MV-4-11 (cell line): ENCODE results near the gene ASS1.
"Not testable (repeated sequence)": the region's sequence is repeated elsewhere in the genome, so short reads cannot be mapped to it uniquely, and the experiment has no call there.

Experiments used
- DNase-seq: peaks from one replicate; lab custom pipeline; 2025; lab: John Stamatoyannopoulos, UW

ASS1 gene

DNA sequence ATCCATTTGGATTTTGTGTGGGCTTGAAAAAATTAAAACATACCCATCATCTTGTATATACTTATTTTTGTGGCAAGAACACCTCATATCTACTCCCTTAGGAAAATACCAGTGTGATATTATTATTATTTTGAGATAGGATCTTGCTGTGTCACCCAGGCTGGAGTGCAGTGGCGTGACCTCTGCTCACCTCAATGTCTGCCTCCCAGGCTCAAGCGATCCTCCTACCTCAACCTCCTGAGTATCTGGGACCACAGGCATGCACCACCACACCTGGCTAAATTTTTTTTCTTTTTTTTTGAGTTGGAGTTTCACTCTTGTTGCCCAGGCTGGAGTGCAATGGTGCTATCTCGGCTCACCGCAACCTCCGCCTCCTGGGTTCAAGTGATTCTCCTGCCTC is 10.1 kb upstream of the ASS1 start:
- not testable (repeated sequence) for DNase-seq

GRCh38 chr9:130437011-130437789 is 7.6 kb upstream of the ASS1 start:
- no peak for DNase-seq

DNA sequence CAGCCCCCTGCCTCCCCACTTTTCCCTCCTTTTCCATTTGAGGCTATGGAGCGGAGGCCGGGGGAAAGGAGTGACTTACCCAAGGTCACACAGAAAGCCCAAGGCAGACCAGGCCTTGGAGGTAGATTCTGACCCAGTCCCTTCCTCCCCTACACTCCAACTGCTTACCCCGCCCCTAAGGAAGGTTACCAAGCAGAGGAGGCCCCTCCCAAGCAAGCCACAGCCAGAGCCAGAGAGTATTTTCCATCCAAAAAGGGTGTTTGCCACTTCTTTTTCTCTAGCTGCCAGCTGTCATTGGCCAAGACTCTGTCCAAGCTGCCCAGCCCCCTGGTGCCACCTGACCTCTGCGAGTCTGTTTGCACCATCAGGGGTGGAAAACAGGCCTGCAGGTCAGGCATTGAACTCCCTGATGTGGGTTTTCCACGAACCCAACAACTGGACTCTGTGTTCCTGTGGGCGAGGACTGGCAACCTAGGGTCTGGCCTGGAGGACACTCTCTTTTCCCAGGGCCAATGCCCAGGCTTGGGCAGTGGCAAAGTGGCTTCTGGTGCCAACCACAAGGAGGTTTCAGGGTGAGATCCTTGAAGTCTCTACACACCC is 6.3 kb upstream of the ASS1 start:
- no peak for DNase-seq

DNA sequence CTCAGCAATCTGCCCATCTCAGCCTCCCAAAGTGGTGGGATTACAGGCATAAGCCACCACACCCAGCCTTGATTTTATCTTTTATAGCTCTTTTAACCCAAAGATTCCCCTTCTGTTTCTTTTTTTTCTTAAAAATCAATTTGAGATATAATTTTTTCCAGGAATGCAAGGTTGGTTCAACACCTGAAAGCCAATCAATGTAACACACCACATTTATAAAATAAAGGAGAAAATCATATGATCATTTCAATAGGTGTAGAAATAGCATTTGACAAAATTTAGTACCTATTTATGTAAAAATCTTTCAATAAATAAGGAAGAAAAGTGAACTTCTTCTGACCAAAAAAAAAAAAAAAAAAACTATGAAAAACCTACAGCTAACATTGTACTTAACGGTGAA is 3.7 kb upstream of the ASS1 start:
- no peak for DNase-seq

GRCh38 chr9:130442746-130443455 is 1.9 kb upstream of the ASS1 start:
- no peak for DNase-seq

- DNase-seq, result no peak
These were observed 1.3 kb upstream of the ASS1 start for GRCh38 chr9:130443456-130443801.

DNA sequence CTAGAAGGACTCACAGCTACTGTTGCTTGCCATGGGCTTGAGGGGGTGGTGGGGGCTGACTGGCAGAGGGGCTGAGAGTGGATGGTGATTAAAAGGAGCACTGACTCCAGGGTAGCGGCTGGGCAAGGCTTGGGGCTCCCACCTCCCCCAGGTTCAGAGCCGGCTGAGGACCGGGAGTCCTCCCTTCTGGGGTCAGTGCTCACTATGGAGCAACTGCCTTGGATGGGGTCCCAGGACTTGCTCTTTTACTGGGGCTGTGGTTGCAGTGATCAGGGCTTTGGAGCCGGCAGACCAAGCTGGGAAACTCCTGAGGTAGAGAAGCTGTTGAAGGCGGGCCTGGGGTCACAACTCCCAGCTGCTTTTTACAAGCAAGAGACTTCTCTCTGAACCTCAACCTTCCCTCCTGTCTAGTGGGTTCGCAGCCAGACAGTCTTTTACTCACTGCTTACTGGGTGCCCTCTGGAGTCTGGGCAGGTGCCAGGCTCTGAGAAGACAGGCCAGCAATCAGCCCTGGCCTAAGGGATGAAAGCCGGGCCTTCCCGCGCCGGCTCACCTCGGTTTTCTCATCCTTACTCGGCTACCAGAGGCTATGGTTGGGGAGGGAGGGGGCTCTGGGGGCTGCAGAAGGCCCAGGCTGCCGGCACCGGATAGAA is 795 bp upstream of the ASS1 start:
- DNase-seq, result no peak

DNA sequence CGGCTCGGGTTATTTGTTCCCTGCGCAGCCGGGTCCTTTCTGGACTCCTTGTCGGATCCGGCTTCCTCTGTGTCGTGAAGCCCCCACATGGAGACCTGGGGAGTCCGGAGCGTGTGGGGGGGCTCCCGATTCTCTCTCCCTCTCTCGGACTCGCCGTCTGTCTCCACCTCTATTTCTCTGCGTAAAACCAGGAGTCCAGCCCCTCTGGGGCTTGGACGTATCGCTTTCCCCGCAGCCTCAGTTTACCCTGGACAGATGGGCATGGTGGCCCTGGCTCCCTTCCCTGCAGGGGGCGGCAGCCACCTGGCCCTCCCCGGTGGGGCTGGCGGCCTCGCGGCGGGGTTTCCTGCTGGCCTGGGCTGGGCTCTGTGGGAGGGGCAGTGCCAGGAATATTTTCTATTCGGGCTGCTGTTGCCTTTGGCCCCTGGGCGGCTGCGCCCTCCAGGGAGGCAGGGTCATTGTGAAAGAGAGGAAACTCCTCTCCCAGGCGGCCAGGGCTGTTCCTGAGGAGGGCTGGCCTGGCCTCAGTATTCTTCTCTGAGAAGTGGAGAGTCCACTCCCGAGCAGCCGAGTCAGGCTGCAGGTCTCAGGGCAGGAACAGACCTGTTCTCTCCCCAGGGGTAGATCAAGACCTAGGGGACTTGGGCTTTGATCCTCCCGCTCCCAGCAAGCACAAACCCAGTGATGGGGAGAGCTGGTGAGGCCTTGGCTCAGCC is 665 bp downstream of the ASS1 start:
- DNase-seq, result peak; percentile 46

DNA sequence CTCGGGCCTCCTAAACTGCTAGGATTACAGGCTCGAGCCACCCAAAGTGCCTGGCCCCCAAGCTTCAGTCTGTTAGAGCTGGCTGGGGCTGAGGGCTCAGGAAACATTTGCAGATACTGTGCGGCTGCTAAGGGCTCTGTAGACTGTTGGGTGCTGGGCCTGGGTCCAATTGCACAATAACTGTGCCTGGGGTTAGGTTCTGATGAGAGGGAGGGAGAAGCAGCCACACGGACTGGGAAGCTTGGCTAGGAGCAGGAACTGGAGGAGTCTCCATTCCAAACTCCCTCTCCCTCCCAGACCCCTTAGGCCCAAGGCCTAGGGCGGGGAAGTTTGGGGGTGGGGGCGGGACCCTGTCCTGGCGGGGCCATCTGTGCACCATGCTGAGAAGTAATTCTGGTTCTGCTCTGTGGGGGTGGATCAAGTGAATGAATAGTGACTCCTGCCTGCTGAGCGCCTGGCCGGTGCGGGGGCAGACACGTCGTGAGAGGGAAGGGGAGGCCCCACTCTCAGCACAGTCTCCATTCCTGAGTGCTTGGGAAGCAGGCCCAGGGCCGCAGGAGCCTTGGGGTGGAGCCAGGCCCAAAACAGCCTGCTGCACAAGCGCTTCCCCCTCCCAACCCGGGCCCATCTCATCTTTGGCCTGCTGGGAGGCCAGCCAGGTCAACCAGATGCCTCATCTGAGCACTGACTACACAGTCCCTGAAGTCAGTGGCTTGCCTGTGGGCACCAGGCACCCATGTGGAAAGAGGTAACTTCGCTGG is 1.5 kb downstream of the ASS1 start:
- DNase-seq, result peak; percentile 60

DNA sequence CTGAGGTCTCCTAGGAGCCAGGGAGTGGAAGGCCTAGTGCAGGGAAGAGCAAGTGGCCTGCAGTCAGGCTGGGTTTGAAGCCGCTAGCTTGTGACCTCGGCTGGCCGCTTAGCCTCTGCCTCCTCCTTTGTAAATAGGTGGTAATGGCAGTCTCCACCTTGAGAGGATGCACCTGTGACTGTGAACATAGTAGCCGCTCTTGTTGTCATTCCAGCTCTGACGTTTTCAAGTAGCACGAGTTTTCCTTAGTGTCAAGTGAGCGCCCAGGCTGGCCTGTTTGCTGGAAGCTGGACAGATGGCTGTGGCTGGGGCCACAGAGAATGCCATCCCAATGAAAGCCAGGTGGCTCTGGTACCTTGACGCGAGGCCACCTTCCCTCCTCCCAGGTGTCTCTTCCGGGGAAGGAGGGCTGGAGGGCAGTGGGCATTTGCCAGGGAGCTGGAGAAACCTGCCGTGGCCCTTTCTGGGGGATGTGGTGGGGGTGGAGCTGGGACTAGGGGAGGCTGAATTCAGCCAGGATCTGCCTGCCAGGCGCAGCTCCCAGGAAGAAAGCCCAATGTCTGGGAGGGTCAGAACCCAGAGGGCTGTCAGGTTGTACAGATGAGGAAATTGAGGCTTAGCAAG is 2.5 kb downstream of the ASS1 start:
- DNase-seq, result no peak

- DNase-seq, result peak; percentile 97
These were observed 3.4 kb downstream of the ASS1 start for GRCh38 chr9:130448035-130448624.

- no peak for DNase-seq
These were observed 4.2 kb downstream of the ASS1 start for GRCh38 chr9:130448771-130449603.

DNA sequence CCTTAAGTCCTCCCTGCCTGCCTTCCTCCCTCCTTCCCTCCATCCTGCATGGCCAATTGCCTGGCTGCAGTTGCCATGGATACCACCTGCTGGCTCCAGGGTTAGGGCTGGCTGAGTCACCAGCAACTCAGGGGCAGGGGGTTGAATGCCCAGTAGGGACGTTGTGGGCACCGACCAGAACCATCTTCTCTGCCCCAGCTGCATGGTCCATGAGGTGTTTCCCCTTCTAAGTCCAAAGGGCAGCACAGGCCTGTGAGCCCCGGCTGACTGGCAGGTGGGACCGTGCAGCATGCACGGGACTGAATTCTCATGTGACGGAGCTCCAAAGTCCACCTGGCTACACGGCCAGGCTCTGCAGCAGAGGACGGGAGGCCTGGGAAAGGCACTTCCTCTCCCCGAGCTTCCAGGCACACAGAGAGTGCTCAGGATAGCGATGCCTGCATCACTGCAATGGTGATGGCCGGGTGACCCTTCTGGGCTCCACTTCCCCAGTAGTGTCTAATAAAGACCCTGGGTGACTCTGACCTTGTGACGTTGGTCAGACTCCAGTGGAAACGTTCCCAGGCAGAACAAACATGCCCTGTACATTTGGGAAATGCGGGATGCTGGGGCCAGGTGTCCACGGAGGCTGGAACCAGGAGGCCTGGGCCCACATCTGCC is 5.7 kb downstream of the ASS1 start:
- DNase-seq, result no peak

GRCh38 chr9:130451004-130451390 is 6.2 kb downstream of the ASS1 start:
- no peak for DNase-seq

DNA sequence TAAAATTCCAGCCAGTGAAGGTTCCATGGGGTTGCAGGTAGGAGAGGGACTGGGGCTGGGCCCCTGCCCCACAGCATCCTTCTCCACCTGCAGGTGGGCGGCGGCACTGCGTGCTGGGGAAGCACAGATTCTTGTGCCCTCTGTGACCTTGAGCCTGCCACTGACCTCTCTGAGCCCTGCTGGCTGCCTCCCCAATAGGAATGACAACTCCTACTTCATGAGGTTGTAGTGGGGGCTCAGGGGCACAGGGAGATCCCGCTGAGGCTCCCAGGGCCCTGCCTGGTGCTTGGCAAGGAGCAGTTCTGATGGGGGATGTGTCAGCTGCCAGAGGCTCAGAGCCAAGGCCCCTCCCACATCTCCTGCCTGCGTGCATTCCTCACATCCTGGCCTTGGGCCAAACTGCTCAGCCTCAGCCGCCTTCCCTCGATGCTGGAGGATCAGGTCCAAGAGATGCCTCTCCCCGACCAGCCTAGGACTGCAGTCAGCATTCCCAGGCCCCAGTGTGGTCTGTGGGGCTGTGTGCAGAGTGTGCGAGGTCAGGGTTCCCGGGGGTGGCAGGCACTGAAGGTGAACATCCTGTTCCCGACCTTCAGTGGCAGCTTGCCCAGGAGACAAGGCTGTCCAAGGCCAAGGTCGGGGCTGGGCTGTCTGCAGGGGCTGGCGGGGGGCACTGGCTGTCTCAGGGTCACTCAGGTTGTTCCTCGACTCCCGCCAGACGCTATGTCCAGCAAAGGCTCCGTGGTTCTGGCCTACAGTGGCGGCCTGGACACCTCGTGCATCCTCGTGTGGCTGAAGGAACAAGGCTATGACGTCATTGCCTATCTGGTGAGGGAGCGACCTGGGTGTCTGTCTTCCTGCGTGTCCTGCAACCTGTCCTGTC is 7.0 kb downstream of the ASS1 start:
- DNase-seq, result no peak

DNA sequence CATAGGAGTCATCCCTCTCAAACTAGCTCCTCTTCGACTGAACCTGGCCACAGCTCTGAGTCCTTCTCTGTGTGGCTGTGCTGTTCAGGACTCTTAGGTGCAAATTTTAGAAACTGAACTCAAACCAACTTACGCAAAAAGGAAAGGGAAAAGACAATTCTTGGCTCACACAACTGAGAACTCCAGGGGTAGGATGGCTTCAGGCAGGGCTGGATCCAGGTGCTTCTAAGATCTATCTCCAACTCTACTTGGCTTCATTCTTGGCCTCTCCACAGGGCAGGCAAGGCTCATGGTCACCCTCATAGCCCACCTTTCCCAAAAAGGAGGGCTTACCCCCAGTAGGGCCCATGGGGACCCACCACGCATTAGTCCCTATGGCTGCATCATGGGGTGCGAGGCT is 8.1 kb downstream of the ASS1 start:
- DNase-seq, result no peak

DNA sequence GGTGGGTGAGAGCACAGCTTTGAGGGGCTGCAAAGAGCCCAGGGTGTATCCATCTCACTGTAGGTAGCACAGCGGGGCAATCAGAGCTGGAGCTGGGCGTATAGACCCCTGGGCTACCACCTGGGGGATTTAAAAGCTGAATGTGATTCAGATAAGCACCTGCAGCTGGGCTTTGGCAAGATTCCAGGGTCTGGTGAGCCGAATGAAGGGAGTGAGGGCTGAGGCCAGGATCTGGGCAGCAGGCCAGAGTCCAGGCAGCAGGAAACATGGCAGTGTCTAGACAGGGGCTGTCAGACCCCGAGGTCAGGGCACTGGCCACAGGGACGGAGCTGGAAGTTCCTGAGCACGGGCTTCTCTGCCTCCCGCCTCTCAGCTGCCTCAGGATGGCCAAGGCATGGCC is 8.7 kb downstream of the ASS1 start:
- DNase-seq, result no peak
